ENCODE data around the gene DENND4B. TPM values are rescaled to one million over a fixed set of nuclear protein-coding genes. Genes with fewer than 3 reads are reported as not detected.

DENND4B gene
- total RNA-seq, 1 donor from 2014 or later = 257 TPM

DNA sequence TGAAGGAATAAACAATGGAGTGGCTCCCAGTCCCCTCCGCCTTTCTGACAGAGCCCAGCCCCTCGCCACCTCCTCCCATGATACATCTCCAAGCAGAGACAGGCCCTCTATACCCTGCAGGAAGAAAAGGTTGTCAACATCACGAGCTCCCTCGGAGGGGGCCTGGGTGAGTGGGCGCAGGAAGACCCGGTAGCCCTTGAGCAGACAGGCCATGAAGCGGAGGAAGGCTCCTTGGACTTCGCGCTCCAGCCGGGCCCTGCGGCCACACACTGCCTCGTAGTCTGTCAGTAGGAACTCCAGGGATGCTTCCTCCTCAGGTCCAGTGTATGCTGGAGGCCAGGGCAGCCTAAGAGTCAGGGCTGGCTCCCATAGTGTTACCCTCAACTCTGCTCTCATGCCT lies 7.0 kb downstream of the DENND4B start:
- CTCF ChIA-PET = no interaction called here
- no peak overlapping the region for H3K4me3 Mint-ChIP-seq
- peaks cover 88% of the 10 kb centered on the region for H3K36me3 Mint-ChIP-seq (ENCODE audit: low read depth)
- H3K27me3 Mint-ChIP-seq = no peaks in the 10 kb centered on the region
- intact Hi-C loops (cut with micrococcal nuclease) = no loop called here
- ATAC-seq (ENCODE audit: low read depth) (no peak), DNase-seq (no peak)
- H3K27ac Mint-ChIP-seq = peak overlapping the region; percentile 41
- H3K4me1 Mint-ChIP-seq = peaks cover 24% of the 10 kb centered on the region
- TF ChIP-seq, protein P1, sequence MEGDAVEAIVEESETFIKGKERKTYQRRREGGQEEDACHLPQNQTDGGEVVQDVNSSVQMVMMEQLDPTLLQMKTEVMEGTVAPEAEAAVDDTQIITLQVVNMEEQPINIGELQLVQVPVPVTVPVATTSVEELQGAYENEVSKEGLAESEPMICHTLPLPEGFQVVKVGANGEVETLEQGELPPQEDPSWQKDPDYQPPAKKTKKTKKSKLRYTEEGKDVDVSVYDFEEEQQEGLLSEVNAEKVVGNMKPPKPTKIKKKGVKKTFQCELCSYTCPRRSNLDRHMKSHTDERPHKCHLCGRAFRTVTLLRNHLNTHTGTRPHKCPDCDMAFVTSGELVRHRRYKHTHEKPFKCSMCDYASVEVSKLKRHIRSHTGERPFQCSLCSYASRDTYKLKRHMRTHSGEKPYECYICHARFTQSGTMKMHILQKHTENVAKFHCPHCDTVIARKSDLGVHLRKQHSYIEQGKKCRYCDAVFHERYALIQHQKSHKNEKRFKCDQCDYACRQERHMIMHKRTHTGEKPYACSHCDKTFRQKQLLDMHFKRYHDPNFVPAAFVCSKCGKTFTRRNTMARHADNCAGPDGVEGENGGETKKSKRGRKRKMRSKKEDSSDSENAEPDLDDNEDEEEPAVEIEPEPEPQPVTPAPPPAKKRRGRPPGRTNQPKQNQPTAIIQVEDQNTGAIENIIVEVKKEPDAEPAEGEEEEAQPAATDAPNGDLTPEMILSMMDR (IDR thresholded peaks at IDR 0.05) = no peak
- POLR2A ChIA-PET = interaction anchor here (0.6 to 2.5 kb wide), 8 partner anchors 11 to 1056 kb away, joined by 3 to 13 read pairs (median 4); partner anchors contain the start of genes CREB3L4, GATAD2B, RAB13 and RPS27
- no peaks in the 10 kb centered on the region for H3K9me3 Mint-ChIP-seq

DNA sequence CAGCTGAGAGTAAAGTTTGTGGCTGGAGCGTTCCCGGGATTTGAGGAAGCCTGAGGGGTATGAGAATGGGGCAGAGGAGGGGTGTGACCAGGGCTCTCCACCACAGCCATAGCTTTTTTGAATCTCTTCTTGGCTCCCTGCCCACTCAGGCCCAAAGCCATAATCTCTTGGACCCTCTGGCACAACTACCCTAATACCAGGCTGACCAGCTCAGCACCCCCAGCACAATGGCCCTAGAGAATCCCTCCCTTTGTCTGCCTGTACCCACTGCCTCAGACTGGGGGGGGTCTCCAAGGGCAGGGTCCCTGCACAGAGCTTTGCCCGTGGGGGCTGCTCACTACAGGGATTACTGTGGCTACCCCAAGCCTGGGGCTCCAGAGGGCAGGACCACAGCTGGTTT lies 7.5 kb downstream of the DENND4B start:
- POLR2A ChIA-PET = interaction anchor here (0.6 to 1.6 kb wide), 4 partner anchors 38 to 1057 kb away, joined by 3 to 5 read pairs (median 4); partner anchors contain the start of gene RPS27
- peaks cover 19% of the 10 kb centered on the region for H3K4me1 Mint-ChIP-seq
- H3K4me3 Mint-ChIP-seq = no peak overlapping the region

DNA sequence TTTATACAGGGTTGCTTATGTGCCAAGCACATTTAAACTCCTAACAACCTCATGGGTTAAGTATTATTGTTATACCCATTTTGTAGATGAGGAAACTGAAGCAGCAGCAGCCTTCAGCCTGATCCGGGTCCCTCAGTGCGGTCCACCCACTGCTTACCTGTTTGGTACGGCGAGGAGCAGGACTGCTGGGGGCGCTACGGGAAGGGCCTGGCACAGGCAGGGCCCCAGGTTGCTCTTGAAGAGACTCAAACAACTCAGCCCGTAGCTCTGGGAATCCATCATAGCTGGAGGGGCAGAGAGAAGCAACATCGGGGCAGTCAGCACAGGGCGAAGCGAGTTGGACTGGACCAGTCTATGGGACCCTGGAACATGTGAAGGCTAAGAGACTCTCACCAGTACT lies 9.2 kb downstream of the DENND4B start:
- ATAC-seq (ENCODE audit: low read depth) (no peak), DNase-seq (no peak)
- peaks cover 8% of the 10 kb centered on the region for H3K4me1 Mint-ChIP-seq
- intact Hi-C loops (cut with micrococcal nuclease) = no loop called here
- TF ChIP-seq, protein P1 (IDR thresholded peaks at IDR 0.05) = no peak
- peaks cover 90% of the 10 kb centered on the region for H3K36me3 Mint-ChIP-seq (ENCODE audit: low read depth)
- CTCF ChIA-PET = no interaction called here
- H3K9me3 Mint-ChIP-seq = no peaks in the 10 kb centered on the region
- H3K27ac Mint-ChIP-seq = no peak overlapping the region
- POLR2A ChIA-PET = interaction anchor here (1.3 to 1.4 kb wide), 2 partner anchors 9 to 14 kb away, joined by 5 to 7 read pairs; partner anchors contain the start of genes DENND4B and GATAD2B
- no peaks in the 10 kb centered on the region for H3K27me3 Mint-ChIP-seq
- H3K4me3 Mint-ChIP-seq = no peak overlapping the region

More for the DNA sequence above, 7.5 kb downstream of the DENND4B start:
- Mint-ChIP-seq H3K9me3 (no peaks in the 10 kb centered on the region), H3K27me3 (no peaks in the 10 kb centered on the region), H3K27ac (no peak overlapping the region), H3K36me3 (ENCODE audit: low read depth) (peaks cover 90% of the 10 kb centered on the region)
- ATAC-seq (ENCODE audit: low read depth) (no peak), DNase-seq (no peak)
- CTCF ChIA-PET = no interaction called here
- TF ChIP-seq, protein P1 (IDR thresholded peaks at IDR 0.05) = no peak
- intact Hi-C loops (cut with micrococcal nuclease) = no loop called here

DNA sequence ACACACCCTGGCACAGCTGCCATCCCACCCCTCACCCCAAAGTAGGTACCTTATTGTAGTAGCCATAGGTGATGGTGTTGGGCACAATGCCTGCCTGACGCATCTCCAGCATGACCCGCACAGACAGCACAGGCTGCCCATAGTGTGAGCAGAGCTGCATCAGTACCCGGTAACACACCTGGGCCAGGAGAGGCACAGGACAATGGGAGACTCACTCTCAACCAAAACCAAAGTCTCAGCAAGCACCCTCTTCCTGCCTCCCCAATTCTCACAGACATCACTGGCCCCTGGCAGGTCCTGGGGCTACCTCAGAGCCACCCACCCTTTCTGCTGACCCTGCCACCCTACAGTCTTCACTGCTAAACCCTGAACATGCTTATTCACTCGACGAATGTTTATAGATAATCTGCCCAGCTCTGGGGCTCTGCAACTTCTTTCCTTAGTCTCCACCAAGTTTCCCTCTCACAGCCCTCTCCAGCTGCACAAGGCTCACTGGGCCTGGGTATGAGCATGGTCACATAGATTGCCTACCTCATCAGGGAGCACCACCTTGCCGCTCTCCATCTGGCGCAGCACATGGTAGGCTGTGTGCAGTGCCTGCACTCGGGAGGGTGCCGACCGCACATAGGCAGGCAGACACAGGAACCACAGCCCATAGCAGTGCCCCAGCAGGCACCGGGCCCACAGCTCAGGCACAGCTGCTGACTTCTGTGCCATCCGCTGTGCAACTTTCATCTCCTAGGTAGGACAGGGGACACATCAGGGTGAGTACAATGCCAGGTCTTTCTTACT lies 10.3 kb downstream of the DENND4B start:
- Mint-ChIP-seq H3K27me3 (no peaks in the 10 kb centered on the region), H3K36me3 (ENCODE audit: low read depth) (peaks cover 88% of the 10 kb centered on the region), H3K4me3 (no peak overlapping the region), H3K4me1 (peaks cover 6% of the 10 kb centered on the region), H3K27ac (no peak overlapping the region), H3K9me3 (no peaks in the 10 kb centered on the region)
- ChIA-PET CTCF (no interaction called here), POLR2A (no interaction called here)
- intact Hi-C loops (cut with micrococcal nuclease) = no loop called here
- ATAC-seq (ENCODE audit: low read depth) (no peak), DNase-seq (no peak)
- TF ChIP-seq, protein P1 (IDR thresholded peaks at IDR 0.05) = no peak

DNA sequence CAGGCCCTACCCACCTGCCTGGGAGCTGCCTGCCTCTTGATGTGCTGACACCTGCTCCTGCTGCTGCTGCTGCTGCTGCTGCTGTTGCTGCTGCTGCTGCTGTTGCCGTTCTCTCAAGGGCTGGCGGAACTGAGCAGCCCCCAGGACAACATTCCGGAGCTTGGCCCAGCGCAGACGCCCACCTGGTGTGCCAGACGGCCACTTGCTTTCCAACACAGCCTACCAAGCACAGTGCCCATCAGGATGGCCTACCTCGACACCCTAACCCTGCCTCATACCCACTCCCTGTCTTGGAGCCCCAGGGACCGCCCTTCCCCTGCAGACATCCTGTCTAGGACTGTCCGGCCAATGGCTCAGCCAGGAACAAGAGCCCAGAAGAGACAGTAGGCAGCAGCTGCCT lies 11.8 kb downstream of the DENND4B start:
- Mint-ChIP-seq H3K36me3 (ENCODE audit: low read depth) (peaks cover 88% of the 10 kb centered on the region), H3K4me1 (peaks cover 1% of the 10 kb centered on the region), H3K9me3 (no peaks in the 10 kb centered on the region), H3K4me3 (no peak overlapping the region), H3K27me3 (no peaks in the 10 kb centered on the region), H3K27ac (no peak overlapping the region)
- no peak for DNase-seq
- intact Hi-C loops (cut with micrococcal nuclease) = no loop called here
- TF ChIP-seq, protein P1 (IDR thresholded peaks at IDR 0.05) = no peak
- ATAC-seq (ENCODE audit: low read depth) = no peak
- POLR2A ChIA-PET = interaction anchor here (0.7 to 1.5 kb wide), 4 partner anchors 9 to 39 kb away, joined by 3 to 8 read pairs (median 4); partner anchors contain the start of gene DENND4B
- CTCF ChIA-PET = interaction anchor here (0.5 kb wide), 1 partner anchor 266 kb away, joined by 3 read pairs; no protein-coding TSS in a partner anchor

All from activated B cell treated with CpG ODN at 0.5 μM for 24 hours (primary cell).